Measurements from ENCODE around the gene AOC3. TPM values are rescaled to one million over a fixed set of nuclear protein-coding genes. Genes with fewer than 3 reads are reported as not detected.
A peak's percentile ranks its signal among the peaks of the same experiment; 100 is the strongest.

The AOC3 gene
- total and polyA plus RNA-seq, 2 of the 13 experiments (the other 11 are each of a cell fraction or from before 2014, with no cell fraction given): 8.7 to 51.7 TPM

DNA sequence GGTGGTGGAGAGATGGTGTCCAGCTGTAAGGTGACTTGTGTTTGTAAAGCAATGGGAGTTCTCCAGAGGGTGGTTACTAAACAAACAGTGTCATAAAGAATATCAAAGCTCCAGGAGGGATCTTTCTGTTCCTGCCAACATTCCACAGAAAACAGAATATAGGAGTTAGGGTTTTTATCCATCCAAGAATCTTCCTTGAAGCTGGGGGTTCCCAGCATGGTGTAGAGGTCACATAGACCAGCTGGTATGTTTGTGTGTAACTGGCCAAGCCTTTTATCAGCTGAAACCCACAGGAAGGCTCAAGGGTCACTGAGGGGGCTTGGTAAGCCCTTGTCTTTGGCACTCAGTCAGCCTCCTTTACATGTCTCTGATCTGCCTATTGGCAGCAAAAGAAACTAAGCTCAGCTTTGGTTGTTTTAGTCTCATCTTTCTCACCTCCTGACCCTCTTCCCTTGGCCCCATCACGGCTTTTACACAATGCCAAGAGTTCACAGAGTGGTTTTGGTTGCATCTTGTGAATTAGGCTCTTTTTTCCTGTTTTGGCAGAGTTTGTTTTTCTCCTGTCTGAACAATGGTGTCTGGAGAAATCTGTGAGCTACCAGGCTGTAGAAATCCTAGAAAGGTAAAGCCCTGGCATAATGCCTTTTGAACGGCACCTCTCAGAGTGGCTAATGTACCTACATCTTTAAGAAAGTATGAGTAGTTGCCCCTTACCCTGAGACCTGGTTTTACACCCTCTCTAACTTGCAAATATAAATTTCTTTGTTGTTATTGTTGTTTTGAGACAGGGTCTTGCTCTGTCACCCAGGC lies 47.7 kb upstream of the AOC3 start (continued):
- no peak for TF ChIP-seq ZNF775 (CRISPR knock-in tag; IDR thresholded peaks at IDR 0.05; ENCODE audit: borderline replicate concordance)
- no peak for TF ChIP-seq POLR2G (IDR thresholded peaks at IDR 0.05; ENCODE audit: low read depth, low read length)
- TF ChIP-seq, protein P1, sequence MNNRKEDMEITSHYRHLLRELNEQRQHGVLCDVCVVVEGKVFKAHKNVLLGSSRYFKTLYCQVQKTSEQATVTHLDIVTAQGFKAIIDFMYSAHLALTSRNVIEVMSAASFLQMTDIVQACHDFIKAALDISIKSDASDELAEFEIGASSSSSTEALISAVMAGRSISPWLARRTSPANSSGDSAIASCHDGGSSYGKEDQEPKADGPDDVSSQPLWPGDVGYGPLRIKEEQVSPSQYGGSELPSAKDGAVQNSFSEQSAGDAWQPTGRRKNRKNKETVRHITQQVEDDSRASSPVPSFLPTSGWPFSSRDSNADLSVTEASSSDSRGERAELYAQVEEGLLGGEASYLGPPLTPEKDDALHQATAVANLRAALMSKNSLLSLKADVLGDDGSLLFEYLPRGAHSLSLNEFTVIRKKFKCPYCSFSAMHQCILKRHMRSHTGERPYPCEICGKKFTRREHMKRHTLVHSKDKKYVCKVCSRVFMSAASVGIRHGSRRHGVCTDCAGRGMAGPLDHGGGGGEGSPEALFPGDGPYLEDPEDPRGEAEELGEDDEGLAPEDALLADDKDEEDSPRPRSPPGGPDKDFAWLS (CRISPR knock-in tag; IDR thresholded peaks at IDR 0.05; ENCODE audit: borderline replicate concordance): no peak
- no peak for TF ChIP-seq ZNF724P (CRISPR knock-in tag; IDR thresholded peaks at IDR 0.05; ENCODE audit: borderline replicate concordance)
- TF ChIP-seq, protein P2, sequence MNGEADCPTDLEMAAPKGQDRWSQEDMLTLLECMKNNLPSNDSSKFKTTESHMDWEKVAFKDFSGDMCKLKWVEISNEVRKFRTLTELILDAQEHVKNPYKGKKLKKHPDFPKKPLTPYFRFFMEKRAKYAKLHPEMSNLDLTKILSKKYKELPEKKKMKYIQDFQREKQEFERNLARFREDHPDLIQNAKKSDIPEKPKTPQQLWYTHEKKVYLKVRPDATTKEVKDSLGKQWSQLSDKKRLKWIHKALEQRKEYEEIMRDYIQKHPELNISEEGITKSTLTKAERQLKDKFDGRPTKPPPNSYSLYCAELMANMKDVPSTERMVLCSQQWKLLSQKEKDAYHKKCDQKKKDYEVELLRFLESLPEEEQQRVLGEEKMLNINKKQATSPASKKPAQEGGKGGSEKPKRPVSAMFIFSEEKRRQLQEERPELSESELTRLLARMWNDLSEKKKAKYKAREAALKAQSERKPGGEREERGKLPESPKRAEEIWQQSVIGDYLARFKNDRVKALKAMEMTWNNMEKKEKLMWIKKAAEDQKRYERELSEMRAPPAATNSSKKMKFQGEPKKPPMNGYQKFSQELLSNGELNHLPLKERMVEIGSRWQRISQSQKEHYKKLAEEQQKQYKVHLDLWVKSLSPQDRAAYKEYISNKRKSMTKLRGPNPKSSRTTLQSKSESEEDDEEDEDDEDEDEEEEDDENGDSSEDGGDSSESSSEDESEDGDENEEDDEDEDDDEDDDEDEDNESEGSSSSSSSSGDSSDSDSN (CRISPR knock-in tag; IDR thresholded peaks at IDR 0.05): no peak; the same call in 1 of the 2 replicates
- TF ChIP-seq CHD4 (IDR thresholded peaks at IDR 0.05; ENCODE audit: borderline replicate concordance, low read length): no peak
- TF ChIP-seq EP300 (IDR thresholded peaks at IDR 0.05; ENCODE audit: low read depth in 2 of 2, low read length in 2 of 2): peak in 1 of 2 experiments; percentile 57; a peak in 1 of 4 replicates
- no peak; the same call in 1 of the 2 replicates for TF ChIP-seq EP300 (CRISPR knock-in tag; IDR thresholded peaks at IDR 0.05; ENCODE audit: borderline replicate concordance)
- no peak for TF ChIP-seq ZBTB3 (CRISPR knock-in tag; IDR thresholded peaks at IDR 0.05; ENCODE audit: borderline replicate concordance, low read depth)
- no peak for TF ChIP-seq SIN3B (IDR thresholded peaks at IDR 0.05; ENCODE audit: low read length)
- TF ChIP-seq ZNF260 (CRISPR knock-in tag; IDR thresholded peaks at IDR 0.05; ENCODE audit: borderline replicate concordance, low read depth): no peak
- no peak for TF ChIP-seq ZNF30 (CRISPR knock-in tag; IDR thresholded peaks at IDR 0.05)
- TF ChIP-seq PLSCR1 (CRISPR knock-in tag; IDR thresholded peaks at IDR 0.05; ENCODE audit: borderline replicate concordance): no peak
- TF ChIP-seq, protein P3, sequence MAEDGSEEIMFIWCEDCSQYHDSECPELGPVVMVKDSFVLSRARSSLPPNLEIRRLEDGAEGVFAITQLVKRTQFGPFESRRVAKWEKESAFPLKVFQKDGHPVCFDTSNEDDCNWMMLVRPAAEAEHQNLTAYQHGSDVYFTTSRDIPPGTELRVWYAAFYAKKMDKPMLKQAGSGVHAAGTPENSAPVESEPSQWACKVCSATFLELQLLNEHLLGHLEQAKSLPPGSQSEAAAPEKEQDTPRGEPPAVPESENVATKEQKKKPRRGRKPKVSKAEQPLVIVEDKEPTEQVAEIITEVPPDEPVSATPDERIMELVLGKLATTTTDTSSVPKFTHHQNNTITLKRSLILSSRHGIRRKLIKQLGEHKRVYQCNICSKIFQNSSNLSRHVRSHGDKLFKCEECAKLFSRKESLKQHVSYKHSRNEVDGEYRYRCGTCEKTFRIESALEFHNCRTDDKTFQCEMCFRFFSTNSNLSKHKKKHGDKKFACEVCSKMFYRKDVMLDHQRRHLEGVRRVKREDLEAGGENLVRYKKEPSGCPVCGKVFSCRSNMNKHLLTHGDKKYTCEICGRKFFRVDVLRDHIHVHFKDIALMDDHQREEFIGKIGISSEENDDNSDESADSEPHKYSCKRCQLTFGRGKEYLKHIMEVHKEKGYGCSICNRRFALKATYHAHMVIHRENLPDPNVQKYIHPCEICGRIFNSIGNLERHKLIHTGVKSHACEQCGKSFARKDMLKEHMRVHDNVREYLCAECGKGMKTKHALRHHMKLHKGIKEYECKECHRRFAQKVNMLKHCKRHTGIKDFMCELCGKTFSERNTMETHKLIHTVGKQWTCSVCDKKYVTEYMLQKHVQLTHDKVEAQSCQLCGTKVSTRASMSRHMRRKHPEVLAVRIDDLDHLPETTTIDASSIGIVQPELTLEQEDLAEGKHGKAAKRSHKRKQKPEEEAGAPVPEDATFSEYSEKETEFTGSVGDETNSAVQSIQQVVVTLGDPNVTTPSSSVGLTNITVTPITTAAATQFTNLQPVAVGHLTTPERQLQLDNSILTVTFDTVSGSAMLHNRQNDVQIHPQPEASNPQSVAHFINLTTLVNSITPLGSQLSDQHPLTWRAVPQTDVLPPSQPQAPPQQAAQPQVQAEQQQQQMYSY (CRISPR knock-in tag; IDR thresholded peaks at IDR 0.05): no peak
- TF ChIP-seq ZBTB21 (CRISPR knock-in tag; IDR thresholded peaks at IDR 0.05): no peak
- no peak for TF ChIP-seq DZIP1 (CRISPR knock-in tag; IDR thresholded peaks at IDR 0.05)

Data from HepG2 (cell line).